Caco-2 (cell line): ENCODE measurements around the gene SNX5. TPM values are rescaled to one million over a fixed set of nuclear protein-coding genes. Genes with fewer than 3 reads are reported as not detected.

ENCODE experiments used
- BruUV-seq: library from RNA; stranded (reverse); fragments of 400-500 nt; replicated peaks from 2 replicates; lab custom pipeline; 2021; lab: Mats Ljungman, UMichigan
- CTCF ChIA-PET: fragments of 300-600 bp; sonication (Branson Sonifier 250); formaldehyde crosslinking; loops from one replicate; lab custom pipeline; 2022; ENCODE audit warnings: antibody characterized with exemption; lab: Charles Lee
- POLR2A ChIA-PET: fragments of 300-600 bp; sonication (Branson Sonifier 250); formaldehyde crosslinking; loops from one replicate; lab custom pipeline; 2022; ENCODE audit warnings: antibody characterized with exemption; lab: Charles Lee
- DNase-seq, 2 experiments: peaks; one replicate each; pipeline versions ENCODE4 v3.0.0 to v3.0.0-alpha.2; 2020 to 2022
- H3K27me3 ChIP-seq: replicated peaks from 2 replicates; pipeline ENCODE4 v1.6.0; 2011; ENCODE audit warnings: low read length; ENCODE audit not compliant: control insufficient read depth, insufficient read depth
- H3K36me3 ChIP-seq: 2 replicates; pipeline ENCODE4 v1.5.1; 2011; ENCODE audit warnings: low read length; ENCODE audit not compliant: control insufficient read depth, insufficient read depth
- H3K4me1 ChIP-seq: fragments of 250-450 bp; sonication (Bioruptor Pico); 2 replicates; pipeline ENCODE4 v1.5.1; 2020; ENCODE audit warnings: mild to moderate bottlenecking
- H3K4me3 ChIP-seq: 2 replicates; pipeline ENCODE4 v1.5.1; 2011; ENCODE audit warnings: low read depth, mild to moderate bottlenecking, control low read depth, low read length
- H3K9me3 ChIP-seq: fragments of 250-450 bp; sonication (Bioruptor Pico); 2 replicates; pipeline ENCODE4 v1.5.1; 2020; ENCODE audit warnings: mild to moderate bottlenecking, moderate library complexity
- H3K27ac Mint-ChIP-seq: one replicate; pipeline ENCODE4 v1.8.0; 2022; ENCODE audit warnings: mixed read lengths; ENCODE audit not compliant: unreplicated experiment
- H3K27me3 Mint-ChIP-seq: one replicate; pipeline ENCODE4 v1.8.0; 2022; ENCODE audit warnings: mixed read lengths; ENCODE audit not compliant: insufficient read depth, unreplicated experiment
- H3K36me3 Mint-ChIP-seq: one replicate; pipeline ENCODE4 v1.8.0; 2022; ENCODE audit warnings: mild to moderate bottlenecking, mixed read lengths; ENCODE audit not compliant: insufficient read depth, unreplicated experiment
- H3K4me1 Mint-ChIP-seq: one replicate; pipeline ENCODE4 v1.8.0; 2022; ENCODE audit warnings: low read depth, mixed read lengths; ENCODE audit not compliant: unreplicated experiment
- H3K4me3 Mint-ChIP-seq: one replicate; pipeline ENCODE4 v1.8.0; 2022; ENCODE audit warnings: mild to moderate bottlenecking, moderate library complexity, mixed read lengths; ENCODE audit not compliant: unreplicated experiment
- H3K9me3 Mint-ChIP-seq: one replicate; pipeline ENCODE4 v1.8.0; 2022; ENCODE audit warnings: mixed read lengths; ENCODE audit not compliant: unreplicated experiment
- CTCF ChIP-seq, 2 experiments: fragments of 200-600 bp in 1 of 2; IDR thresholded peaks; 1 replicate in 1 of 2; 2 replicates in 1 of 2; pipeline versions ENCODE4 v1.5.1 to v1.8.0; 2011 to 2022; ENCODE audit warnings: antibody characterized with exemption in 1 of 2, control low read depth in 1 of 2, inconsistent platforms in 1 of 2, low read depth in 1 of 2, low read length in 1 of 2, mild to moderate bottlenecking in 1 of 2, moderate library complexity in 1 of 2; ENCODE audit not compliant: insufficient read depth in 1 of 2, severe bottlenecking in 1 of 2, unreplicated experiment in 1 of 2
- intact Hi-C: fragments of 100-400 bp; cut with micrococcal nuclease; formaldehyde crosslinking; loops from one replicate; pipeline ENCODE4 v1.10.0; 2022; ENCODE audit not compliant: unreplicated experiment
- total RNA-seq: library from RNA; stranded (reverse); gene quantifications from 2 replicates; pipeline ENCODE4 v1.2.3, GENCODE V29; 2022

The SNX5 gene
- total RNA-seq, 1 experiment from 2014 or later = 299 TPM

GRCh38 chr20:17959257-17959627, 9.4 kb downstream of the SNX5 start:
- Mint-ChIP-seq H3K9me3 (no peaks in the 10 kb centered on the region), H3K36me3 (peaks cover 97% of the 10 kb centered on the region), H3K27me3 (no peaks in the 10 kb centered on the region), H3K4me3 (no peak overlapping the region), H3K27ac (peak overlapping the region; percentile 20), H3K4me1 (peaks cover 61% of the 10 kb centered on the region)
- no peak for DNase-seq
- ChIA-PET POLR2A (interaction anchor here (0.7 to 1.7 kb wide), 4 partner anchors 8 to 36 kb away, joined by 3 to 13 read pairs (median 12); partner anchors contain the start of genes MGME1 and SNX5), CTCF (interaction anchor here (0.8 to 2.0 kb wide), 6 partner anchors 9 to 277 kb away, joined by 3 to 21 read pairs (median 6); partner anchors contain the start of genes MGME1 and SNX5)
- Histone ChIP-seq H3K4me3 (no peak overlapping the region), H3K27me3 (no peaks in the 10 kb centered on the region), H3K9me3 (no peaks in the 10 kb centered on the region), H3K4me1 (peaks cover 64% of the 10 kb centered on the region), H3K36me3 (0 out of 2 replicates have a peak, but pooled peaks cover 5% of the 10 kb centered on the region)
- no TSS peak for BruUV-seq
- TF ChIP-seq CTCF (IDR thresholded peaks at IDR 0.05; ENCODE audit: insufficient read depth in 1 of 2, low read depth in 1 of 2, low read length in 1 of 2, severe bottlenecking in 1 of 2, unreplicated experiment in 1 of 2) = no peak
- intact Hi-C loops = loop anchor here (5.0 kb wide), 1 partner anchor 38 kb away; no protein-coding TSS in a partner anchor

- intact Hi-C loops = loop anchor here (1.0 to 5.0 kb wide), 2 partner anchors 9 to 39 kb away; no protein-coding TSS in a partner anchor
- Histone ChIP-seq H3K36me3 (peaks cover 8% of the 10 kb centered on the region), H3K27me3 (no peaks in the 10 kb centered on the region), H3K4me1 (peaks cover 57% of the 10 kb centered on the region), H3K9me3 (no peaks in the 10 kb centered on the region), H3K4me3 (no peak overlapping the region)
- H3K36me3 Mint-ChIP-seq = peaks cover 97% of the 10 kb centered on the region
- no peaks in the 10 kb centered on the region for H3K27me3 Mint-ChIP-seq
- H3K9me3 Mint-ChIP-seq = no peaks in the 10 kb centered on the region
- TF ChIP-seq CTCF (IDR thresholded peaks at IDR 0.05; ENCODE audit: insufficient read depth in 1 of 2, low read depth in 1 of 2, low read length in 1 of 2, severe bottlenecking in 1 of 2, unreplicated experiment in 1 of 2) = no peak
- peak overlapping the region; percentile 83 for H3K27ac Mint-ChIP-seq
- H3K4me3 Mint-ChIP-seq = peak overlapping the region; percentile 29
- no TSS peak for BruUV-seq
- ChIA-PET POLR2A (interaction anchor here (0.5 to 1.7 kb wide), 16 partner anchors 8 to 1812 kb away, joined by 3 to 13 read pairs (median 5); partner anchors contain the start of genes MGME1 and SNX5), CTCF (interaction anchor here (0.6 to 2.0 kb wide), 13 partner anchors 10 to 422 kb away, joined by 3 to 21 read pairs (median 4); partner anchors contain the start of genes MGME1 and SNX5)
- DNase-seq = peak; percentile 60 to 67
- peaks cover 60% of the 10 kb centered on the region for H3K4me1 Mint-ChIP-seq
Measured at GRCh38 chr20:17958373-17959256, 10.0 kb downstream of the SNX5 start.
